Nephron (organoid): Measurements from ENCODE around the gene PTPRN2.

ENCODE experiments used
- H3K27ac Mint-ChIP-seq, 3 experiments: 2 replicates each; pipeline ENCODE4 v1.8.0; 2020; ENCODE audit warnings: mixed read lengths in 3 of 3, mild to moderate bottlenecking in 2 of 3, moderate library complexity in 1 of 3
- H3K27me3 Mint-ChIP-seq: 2 replicates; pipeline ENCODE4 v1.8.0; 2021; ENCODE audit warnings: low read depth, mild to moderate bottlenecking, moderate library complexity, mixed read lengths
- H3K36me3 Mint-ChIP-seq: 2 replicates; pipeline ENCODE4 v1.8.0; 2020; ENCODE audit warnings: low read depth, mixed read lengths
- H3K4me1 Mint-ChIP-seq: 2 replicates; pipeline ENCODE4 v1.8.0; 2020; ENCODE audit warnings: mixed read lengths
- H3K4me3 Mint-ChIP-seq, 3 experiments: 2 replicates each; pipeline ENCODE4 v1.8.0; 2020; ENCODE audit warnings: mild to moderate bottlenecking in 3 of 3, mixed read lengths in 3 of 3, moderate library complexity in 2 of 3
- H3K9me3 Mint-ChIP-seq: 2 replicates; pipeline ENCODE4 v1.8.0; 2020; ENCODE audit warnings: mixed read lengths
- CTCF ChIP-seq, 3 experiments: fragments of 200-600 bp; sonication (generic); IDR thresholded peaks; one replicate each; pipeline ENCODE4 v1.5.0; 2021; ENCODE audit warnings: antibody characterized with exemption in 3 of 3; ENCODE audit not compliant: unreplicated experiment in 3 of 3

The PTPRN2 gene

GRCh38 chr7:158120316-158120715 is 467.3 kb downstream of the PTPRN2 start:
- Mint-ChIP-seq H3K4me3 (no peak overlapping the region), H3K36me3 (no peaks in the 10 kb centered on the region), H3K27me3 (no peaks in the 10 kb centered on the region), H3K4me1 (no peaks in the 10 kb centered on the region), H3K27ac (no peak overlapping the region), H3K9me3 (peaks cover 59% of the 10 kb centered on the region)
- TF ChIP-seq CTCF (IDR thresholded peaks at IDR 0.05; ENCODE audit: unreplicated experiment in 3 of 3) = no peak

DNA sequence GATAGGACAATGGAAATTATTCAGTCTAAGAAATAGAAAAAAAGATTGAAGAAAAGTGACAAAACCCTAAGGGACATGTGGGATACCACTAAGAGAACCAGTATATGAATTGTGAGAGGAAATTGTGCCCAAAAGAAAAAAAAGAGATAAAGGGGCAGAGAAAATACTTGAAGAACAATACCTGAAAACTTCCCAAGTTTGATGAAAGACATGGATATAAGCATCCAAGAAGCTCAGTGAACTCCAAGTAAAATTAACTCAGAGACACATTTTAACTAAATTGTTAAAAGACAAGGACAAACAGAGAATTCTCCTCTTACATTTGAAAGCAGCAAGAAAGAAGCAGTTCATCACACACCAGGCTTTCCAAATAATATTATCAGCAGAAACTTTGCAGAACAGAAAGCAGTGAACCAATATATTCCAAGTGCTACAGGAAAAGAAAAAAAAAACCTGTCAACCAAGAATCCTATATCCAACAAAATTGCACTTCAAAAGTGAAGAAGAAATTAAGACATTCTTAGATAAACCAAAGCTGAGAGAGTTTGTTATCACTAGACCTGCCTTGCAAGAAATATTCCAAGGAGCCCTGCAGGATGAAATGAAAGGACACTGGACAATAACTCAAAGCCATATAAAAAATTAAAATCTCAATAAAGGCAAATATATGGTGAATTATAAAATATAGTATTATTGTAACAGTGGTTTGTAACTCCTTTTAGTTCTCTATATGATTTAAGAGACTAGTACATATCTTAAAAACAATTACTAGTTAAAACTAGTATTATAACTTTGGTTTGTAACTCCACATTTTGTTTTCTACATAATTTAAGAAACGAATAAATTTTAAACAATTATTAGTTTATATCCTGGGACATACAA is 470.0 kb downstream of the PTPRN2 start:
- H3K4me1 Mint-ChIP-seq = no peaks in the 10 kb centered on the region
- peaks cover 58% of the 10 kb centered on the region for H3K9me3 Mint-ChIP-seq
- no peaks in the 10 kb centered on the region for H3K36me3 Mint-ChIP-seq
- no peak overlapping the region for H3K27ac Mint-ChIP-seq
- TF ChIP-seq CTCF (IDR thresholded peaks at IDR 0.05; ENCODE audit: unreplicated experiment in 3 of 3) = no peak
- H3K4me3 Mint-ChIP-seq = no peak overlapping the region
- H3K27me3 Mint-ChIP-seq = no peaks in the 10 kb centered on the region

DNA sequence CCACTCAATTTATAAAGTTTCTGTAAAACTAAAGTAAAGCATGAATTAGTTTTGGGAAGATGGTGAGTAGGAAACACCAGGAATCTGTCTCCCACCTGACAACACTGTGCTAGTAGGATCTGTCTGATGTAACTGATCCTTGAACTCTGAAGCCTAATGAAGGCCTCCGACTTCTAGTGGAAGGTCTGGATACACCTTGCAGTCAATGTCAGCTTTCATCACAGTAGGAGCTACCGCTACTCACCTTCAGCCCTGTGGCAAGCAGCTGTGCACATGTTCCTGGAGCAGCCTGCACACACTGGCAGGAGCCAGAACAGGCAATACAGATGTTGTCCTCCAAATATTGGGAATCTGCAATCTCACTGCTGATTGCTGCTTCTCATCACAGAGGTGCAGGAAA is 471.4 kb downstream of the PTPRN2 start:
- no peaks in the 10 kb centered on the region for H3K27me3 Mint-ChIP-seq

DNA sequence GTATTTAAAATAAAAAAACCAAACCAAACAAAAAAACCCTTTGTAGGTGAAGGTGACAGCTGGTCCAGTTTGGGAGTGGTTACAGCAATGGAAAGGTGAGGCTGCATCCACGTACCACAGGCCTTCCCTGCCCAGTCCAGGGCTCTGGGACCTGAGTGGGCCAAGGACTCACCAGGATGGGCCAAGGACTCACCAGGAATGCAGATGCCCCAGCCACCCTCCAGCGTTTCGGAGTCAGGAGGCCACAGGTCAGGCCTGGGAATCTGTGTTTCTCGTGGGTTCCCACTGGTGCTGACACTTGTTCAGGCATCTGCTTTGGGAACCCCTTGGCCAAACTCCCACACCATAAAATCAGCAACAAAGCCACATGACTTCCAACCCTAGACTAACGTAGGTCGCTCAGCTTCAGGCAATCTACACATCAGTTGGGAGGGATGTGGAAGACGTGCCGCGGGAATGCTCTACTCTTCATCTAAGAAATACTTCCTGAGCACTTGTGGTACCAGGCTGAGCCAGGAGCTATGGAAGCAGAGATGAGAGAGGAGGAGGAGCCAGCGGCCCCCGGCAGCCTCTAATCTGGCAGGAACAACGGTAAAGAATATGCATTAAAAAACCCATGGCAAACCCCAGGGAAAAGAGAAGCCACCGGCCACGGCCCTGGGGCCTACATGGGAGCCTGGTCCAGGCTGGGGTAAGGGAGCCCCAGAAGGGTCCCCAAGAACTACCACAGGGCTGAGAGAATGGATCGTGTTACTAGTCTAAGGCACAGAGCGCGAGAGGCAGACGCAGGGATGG is 473.4 kb downstream of the PTPRN2 start:
- Mint-ChIP-seq H3K27me3 (no peaks in the 10 kb centered on the region), H3K4me3 (no peak overlapping the region), H3K36me3 (no peaks in the 10 kb centered on the region), H3K4me1 (no peaks in the 10 kb centered on the region), H3K9me3 (peaks cover 44% of the 10 kb centered on the region), H3K27ac (no peak overlapping the region)
- TF ChIP-seq CTCF (IDR thresholded peaks at IDR 0.05; ENCODE audit: unreplicated experiment in 3 of 3) = no peak

More for the DNA sequence above, 471.4 kb downstream of the PTPRN2 start:
- peaks cover 48% of the 10 kb centered on the region for H3K9me3 Mint-ChIP-seq
- no peaks in the 10 kb centered on the region for H3K4me1 Mint-ChIP-seq
- no peak for TF ChIP-seq CTCF (IDR thresholded peaks at IDR 0.05; ENCODE audit: unreplicated experiment in 3 of 3)
- no peak overlapping the region for H3K4me3 Mint-ChIP-seq
- H3K36me3 Mint-ChIP-seq = no peaks in the 10 kb centered on the region
- no peak overlapping the region for H3K27ac Mint-ChIP-seq

GRCh38 chr7:158113321-158114025 is 474.1 kb downstream of the PTPRN2 start:
- peaks cover 39% of the 10 kb centered on the region for H3K9me3 Mint-ChIP-seq
- H3K27ac Mint-ChIP-seq = no peak overlapping the region
- H3K4me1 Mint-ChIP-seq = no peaks in the 10 kb centered on the region
- H3K4me3 Mint-ChIP-seq = no peak overlapping the region
- TF ChIP-seq CTCF (IDR thresholded peaks at IDR 0.05; ENCODE audit: unreplicated experiment in 3 of 3) = no peak
- H3K36me3 Mint-ChIP-seq = no peaks in the 10 kb centered on the region
- H3K27me3 Mint-ChIP-seq = no peaks in the 10 kb centered on the region
